Mesothelial cell of epicardium (in vitro differentiated cells): ENCODE measurements around the gene PCNP. TPM values are rescaled to one million over a fixed set of nuclear protein-coding genes. Genes with fewer than 3 reads are reported as not detected.

Source experiments
- DNase-seq, 2 experiments: peaks; one replicate each; pipeline ENCODE4 v3.0.0; 2021; ENCODE audit warnings: low spot score in 2 of 2; ENCODE audit not compliant: unreplicated experiment in 2 of 2
- H3K27ac Mint-ChIP-seq: 2 replicates; pipeline ENCODE4 v1.8.0; 2021; ENCODE audit warnings: mixed read lengths
- H3K27me3 Mint-ChIP-seq: 2 replicates; pipeline ENCODE4 v1.8.0; 2021; ENCODE audit warnings: low read depth, mixed read lengths
- H3K36me3 Mint-ChIP-seq: 2 replicates; pipeline ENCODE4 v1.8.0; 2021; ENCODE audit warnings: mixed read lengths
- H3K4me1 Mint-ChIP-seq: 2 replicates; pipeline ENCODE4 v1.8.0; 2021; ENCODE audit warnings: mixed read lengths
- H3K4me3 Mint-ChIP-seq: 2 replicates; pipeline ENCODE4 v1.8.0; 2021; ENCODE audit warnings: mild to moderate bottlenecking, moderate library complexity, mixed read lengths
- H3K9me3 Mint-ChIP-seq: 2 replicates; pipeline ENCODE4 v1.8.0; 2021; ENCODE audit warnings: mixed read lengths
- total RNA-seq: library from RNA; stranded (reverse); gene quantifications from 3 replicates; pipeline ENCODE4 v1.2.1, GENCODE V29; 2021
- TF ChIP-seq, protein P1 (sequence below): fragments of 200-600 bp; sonication (generic); IDR thresholded peaks from one replicate; pipeline ENCODE4 v1.5.0; 2021; ENCODE audit warnings: antibody characterized with exemption; ENCODE audit not compliant: unreplicated experiment

Gene PCNP
- total RNA-seq, 1 donor from 2014 or later, result 131 TPM

DNA sequence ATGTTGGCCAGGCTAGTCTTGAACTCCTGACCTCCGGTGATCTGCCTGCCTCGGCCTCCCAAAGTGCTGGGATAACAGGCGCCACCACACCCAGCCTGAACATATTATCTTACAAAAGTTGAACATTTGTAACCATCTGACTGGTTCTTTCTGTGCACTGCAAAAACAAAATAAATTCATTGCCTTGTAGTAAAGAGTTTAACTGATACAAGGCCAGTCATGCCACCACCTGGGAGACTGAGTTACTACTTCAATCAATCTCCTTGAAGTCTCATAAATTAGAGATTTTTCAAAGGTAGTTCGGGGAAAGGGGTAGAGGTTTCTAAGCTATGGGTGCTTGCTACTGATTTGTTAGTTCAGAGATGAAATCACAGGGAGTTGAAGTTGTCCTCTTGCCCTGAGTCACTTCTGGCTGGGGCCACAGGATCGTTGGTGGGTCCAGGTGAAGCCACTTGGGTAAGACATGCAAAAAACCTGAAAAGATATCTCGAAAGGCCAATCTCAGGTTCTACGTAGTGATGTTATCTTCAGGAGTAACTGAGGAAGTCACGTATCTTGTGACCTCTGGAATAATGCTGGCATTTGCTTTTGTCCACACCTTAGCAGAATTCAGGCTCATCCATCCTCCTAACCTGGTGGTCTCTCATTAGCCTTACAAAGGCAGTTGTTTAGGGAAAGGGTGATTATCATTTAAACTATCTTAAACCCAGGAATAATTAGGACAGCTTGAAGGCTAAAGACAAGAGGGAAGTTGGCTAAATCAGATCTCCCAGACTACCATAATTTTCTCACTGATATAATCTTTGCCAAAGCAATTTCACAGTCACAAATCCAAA lies 69.2 kb downstream of the PCNP start:
- Mint-ChIP-seq H3K27ac (no peak overlapping the region), H3K36me3 (peaks cover 5% of the 10 kb centered on the region), H3K4me3 (no peak overlapping the region), H3K27me3 (no peaks in the 10 kb centered on the region), H3K4me1 (peaks cover 8% of the 10 kb centered on the region), H3K9me3 (no peaks in the 10 kb centered on the region)
- no peak for DNase-seq
- TF ChIP-seq, protein P1, sequence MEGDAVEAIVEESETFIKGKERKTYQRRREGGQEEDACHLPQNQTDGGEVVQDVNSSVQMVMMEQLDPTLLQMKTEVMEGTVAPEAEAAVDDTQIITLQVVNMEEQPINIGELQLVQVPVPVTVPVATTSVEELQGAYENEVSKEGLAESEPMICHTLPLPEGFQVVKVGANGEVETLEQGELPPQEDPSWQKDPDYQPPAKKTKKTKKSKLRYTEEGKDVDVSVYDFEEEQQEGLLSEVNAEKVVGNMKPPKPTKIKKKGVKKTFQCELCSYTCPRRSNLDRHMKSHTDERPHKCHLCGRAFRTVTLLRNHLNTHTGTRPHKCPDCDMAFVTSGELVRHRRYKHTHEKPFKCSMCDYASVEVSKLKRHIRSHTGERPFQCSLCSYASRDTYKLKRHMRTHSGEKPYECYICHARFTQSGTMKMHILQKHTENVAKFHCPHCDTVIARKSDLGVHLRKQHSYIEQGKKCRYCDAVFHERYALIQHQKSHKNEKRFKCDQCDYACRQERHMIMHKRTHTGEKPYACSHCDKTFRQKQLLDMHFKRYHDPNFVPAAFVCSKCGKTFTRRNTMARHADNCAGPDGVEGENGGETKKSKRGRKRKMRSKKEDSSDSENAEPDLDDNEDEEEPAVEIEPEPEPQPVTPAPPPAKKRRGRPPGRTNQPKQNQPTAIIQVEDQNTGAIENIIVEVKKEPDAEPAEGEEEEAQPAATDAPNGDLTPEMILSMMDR, result no peak

Other genes with a start within 250 kb of the PCNP start
- 56.2 to 59.1 TPM (median 56.3 TPM) in 3 replicates for gene SENP7, start 61.0 kb upstream of the PCNP start, total RNA-seq
- gene TRMT10C, start 12.3 kb upstream of the PCNP start, total RNA-seq, result 26.1 to 29.2 TPM (median 26.3 TPM) in 3 replicates
- gene ZBTB11, start 103.0 kb downstream of the PCNP start, total RNA-seq, result 17.0 to 18.8 TPM (median 17.2 TPM) in 3 replicates
- 1,307 to 1,400 TPM (median 1,389 TPM) in 3 replicates for gene RPL24, start 112.5 kb downstream of the PCNP start, total RNA-seq
- gene CEP97, start 150.4 kb downstream of the PCNP start, total RNA-seq, result 18.7 to 22.8 TPM (median 20.2 TPM) in 3 replicates
- 11.6 to 12.7 TPM (median 12.7 TPM) in 3 replicates for gene NXPE3, start 205.0 kb downstream of the PCNP start, total RNA-seq